SIG-M5 treated with dmso at 0.1 percent for 504 hours (cell line): ENCODE results near the gene RPS27A.
A peak's percentile ranks its signal among the peaks of the same experiment; 100 is the strongest.
"Not testable (repeated sequence)": the region's sequence is repeated elsewhere in the genome, so short reads cannot be mapped to it uniquely, and the experiment has no call there.

ENCODE experiments used
- DNase-seq: peaks from one replicate; lab custom pipeline; 2025; ENCODE audit not compliant: unreplicated experiment; lab: John Stamatoyannopoulos, UW

The RPS27A gene

GRCh38 chr2:55236992-55237543 lies 4.6 kb downstream of the RPS27A start:
- DNase-seq = no peak

- DNase-seq = no peak
Observed at GRCh38 chr2:55239656-55240222, 7.3 kb downstream of the RPS27A start.

DNA sequence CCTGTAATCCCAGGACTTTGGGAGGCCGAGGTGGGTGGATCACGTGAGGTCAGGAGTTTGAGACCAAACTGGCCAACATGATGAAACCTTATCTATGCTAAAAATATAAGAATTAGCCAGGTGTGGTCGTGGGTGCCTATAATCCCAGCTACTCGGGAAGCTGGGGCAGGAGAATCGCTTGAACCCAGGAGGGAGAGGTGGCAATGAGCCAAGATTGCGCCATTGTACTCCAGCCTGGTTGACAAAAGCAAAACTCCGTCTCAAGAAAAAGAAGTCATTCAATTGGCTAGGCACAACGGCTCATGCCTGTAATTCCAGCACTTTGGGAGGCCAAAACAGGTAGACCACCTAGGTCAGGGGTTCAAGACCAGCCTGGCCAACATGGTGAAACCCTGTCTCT lies 9.1 kb downstream of the RPS27A start:
- DNase-seq = not testable (repeated sequence)

DNA sequence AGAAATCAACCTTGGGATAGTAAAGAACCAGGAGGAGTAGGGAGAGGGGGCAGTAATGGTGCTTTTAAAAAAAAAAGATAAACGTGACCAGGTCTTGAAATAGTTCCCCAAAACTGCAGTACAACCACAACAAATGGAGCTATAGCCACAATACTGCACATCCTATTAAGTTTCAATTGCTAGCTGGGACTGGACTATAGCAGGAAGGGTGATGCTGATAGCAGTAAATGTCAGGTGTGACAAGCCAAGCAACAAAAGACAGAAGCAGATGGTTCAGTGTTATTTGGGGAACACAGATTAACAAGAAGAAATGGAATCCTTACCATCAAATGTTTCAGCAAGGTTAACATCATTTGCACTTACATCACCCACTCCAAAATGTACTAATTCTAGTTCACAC lies 10.1 kb downstream of the RPS27A start:
- DNase-seq = no peak

GRCh38 chr2:55245411-55245810 lies 12.9 kb downstream of the RPS27A start:
- no peak for DNase-seq

DNA sequence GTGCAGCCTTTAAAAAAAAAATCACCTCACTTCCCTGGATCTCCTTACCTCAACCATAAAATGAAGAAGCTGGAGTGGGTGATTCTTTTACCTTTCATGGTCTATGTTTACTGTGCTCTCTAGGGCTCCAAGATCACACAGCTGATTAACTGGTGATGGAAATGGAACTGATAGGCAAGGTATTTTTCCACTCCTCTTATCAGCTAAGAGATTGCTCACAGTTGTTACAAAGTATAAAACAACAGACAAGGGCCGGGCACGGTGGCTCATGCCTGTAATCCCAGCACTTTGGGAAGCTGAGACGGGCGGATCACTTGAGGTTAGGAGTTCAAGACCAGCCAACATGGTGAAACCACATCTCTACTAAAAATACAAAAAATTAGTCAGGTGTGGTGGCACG lies 14.5 kb downstream of the RPS27A start:
- no peak for DNase-seq

GRCh38 chr2:55252832-55253231 lies 20.3 kb downstream of the RPS27A start:
- DNase-seq = no peak

GRCh38 chr2:55259586-55259985 lies 27.1 kb downstream of the RPS27A start:
- DNase-seq = not testable (repeated sequence)

DNA sequence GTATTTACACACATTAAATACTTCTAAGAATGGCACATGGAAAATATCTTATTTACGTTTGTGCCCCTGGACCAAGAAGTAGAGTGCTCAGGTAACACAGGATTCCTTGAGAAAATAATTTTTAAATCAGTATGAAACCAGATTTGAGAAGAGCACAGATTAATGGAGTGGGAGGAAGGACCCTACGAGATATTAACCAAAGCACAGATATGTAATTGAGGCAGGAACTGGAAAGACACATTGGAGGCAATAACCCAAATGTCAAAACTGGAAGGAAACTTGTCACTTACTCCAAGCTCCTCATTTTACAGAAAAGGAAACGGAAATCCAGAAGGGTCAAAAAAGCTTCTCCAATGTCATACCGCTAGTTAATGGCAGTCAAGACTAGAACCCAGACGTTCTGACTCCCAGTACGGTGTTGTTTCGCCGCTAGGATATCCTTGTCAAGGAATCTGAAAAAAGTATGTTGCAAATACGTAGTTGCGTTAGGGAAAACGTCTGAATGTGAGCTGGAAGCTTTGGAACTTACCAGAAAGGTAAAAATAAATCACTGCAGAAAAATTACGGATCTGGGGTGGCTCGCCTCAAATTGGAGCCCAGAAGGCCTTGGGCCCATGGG lies 35.9 kb downstream of the RPS27A start:
- no peak for DNase-seq

DNA sequence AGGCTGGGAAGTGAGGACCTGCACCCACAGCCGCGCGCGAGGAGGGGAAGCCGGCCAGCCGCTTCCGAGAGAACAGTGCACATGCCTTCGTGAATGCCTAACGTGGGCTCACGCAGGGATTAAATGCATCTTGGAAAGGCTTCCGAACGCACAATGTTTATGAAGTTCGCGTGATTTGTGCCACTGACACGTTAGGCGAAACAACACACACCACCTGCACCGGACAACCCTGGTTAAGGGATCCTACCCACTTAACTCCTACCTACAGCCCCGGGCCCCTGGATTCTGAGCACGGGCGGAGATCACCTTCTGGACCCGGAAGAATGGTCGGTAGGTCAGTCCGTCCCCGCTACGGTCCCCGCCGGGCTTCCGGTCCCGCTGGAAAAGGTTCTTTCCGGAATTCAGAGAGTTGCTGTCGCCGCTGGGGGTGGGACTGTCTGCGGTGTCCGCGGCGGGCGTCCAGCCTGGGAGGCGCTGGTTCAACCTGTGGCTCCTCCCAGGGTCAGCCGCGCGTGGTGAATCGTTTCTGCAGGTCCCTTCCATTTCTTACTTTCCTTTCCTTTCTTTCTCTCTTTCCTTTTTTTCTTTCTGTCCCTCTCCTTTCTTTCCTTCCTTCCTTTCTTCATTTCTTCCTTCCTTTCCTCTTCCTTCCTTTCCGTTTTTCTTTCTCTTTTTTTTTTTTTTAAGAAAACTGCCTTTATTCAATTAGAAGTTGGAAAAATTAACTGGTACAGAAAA lies 36.6 kb downstream of the RPS27A start, which contains the start of gene MTIF2:
TSS of gene MTIF2 (minus strand) at position 325 of the 738 bp plus-strand sequence. CDS start 5,373 bp downstream, outside the sequence.
- DNase-seq = peak; percentile 95

DNA sequence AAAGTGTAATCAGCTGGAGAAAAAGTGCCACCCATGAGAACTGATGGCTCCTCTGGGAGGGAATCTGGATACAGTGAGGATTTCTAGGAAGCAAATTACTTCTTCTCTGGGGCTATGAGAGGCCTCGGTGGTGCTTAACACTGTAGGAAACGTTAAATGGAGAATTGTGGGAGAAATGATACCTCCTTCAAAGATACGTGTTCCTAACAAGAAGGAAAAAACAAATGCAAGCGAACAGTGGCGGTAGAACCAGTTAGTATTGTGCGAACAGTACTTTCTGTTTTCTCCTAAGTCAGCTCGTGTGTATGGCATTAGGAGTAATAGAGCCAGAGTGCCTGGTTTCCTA lies 37.1 kb downstream of the RPS27A start:
- no peak for DNase-seq

DNA sequence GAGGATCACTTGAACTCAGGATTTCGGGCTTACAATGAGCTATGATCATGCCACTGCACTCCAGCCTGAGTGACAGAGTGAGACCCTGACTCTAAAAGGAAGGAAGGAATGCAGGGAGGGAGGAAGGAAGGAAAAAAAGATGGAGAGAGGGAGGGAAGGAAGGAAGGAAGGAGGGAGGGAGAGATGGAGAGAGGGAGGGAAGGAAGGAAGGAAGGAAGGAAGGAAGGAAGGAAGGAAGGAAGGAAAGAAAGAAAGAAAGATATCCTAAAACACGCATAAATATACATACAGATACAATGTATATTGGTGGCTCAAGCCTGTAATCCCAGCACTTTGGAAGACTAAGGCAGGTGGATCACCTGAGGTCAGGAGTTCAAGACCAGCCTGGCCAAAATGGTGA lies 41.9 kb downstream of the RPS27A start:
- not testable (repeated sequence) for DNase-seq

DNA sequence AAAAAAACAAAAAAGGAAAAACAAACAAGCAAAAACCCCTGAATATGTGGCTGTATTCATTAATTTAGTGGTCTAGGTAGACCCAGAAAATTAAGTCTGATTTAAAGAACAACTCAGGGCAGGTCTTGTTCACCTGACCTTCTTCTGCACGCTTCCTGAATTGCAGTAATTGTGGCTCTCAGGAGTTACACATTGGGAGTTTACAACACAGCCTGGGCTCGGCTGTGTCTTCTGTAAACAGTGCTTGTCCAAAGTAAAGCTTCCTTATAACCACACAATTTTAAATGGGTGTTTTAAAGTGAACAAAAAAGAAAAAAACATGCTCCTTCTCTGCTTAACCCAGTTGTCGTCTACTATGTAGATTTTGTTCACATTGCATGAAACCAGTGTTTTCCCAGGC lies 44.8 kb downstream of the RPS27A start:
- DNase-seq = no peak

GRCh38 chr2:55279214-55279835 lies 46.8 kb downstream of the RPS27A start:
- DNase-seq = not testable (repeated sequence)

GRCh38 chr2:55279859-55280424 lies 47.5 kb downstream of the RPS27A start:
- not testable (repeated sequence) for DNase-seq

DNA sequence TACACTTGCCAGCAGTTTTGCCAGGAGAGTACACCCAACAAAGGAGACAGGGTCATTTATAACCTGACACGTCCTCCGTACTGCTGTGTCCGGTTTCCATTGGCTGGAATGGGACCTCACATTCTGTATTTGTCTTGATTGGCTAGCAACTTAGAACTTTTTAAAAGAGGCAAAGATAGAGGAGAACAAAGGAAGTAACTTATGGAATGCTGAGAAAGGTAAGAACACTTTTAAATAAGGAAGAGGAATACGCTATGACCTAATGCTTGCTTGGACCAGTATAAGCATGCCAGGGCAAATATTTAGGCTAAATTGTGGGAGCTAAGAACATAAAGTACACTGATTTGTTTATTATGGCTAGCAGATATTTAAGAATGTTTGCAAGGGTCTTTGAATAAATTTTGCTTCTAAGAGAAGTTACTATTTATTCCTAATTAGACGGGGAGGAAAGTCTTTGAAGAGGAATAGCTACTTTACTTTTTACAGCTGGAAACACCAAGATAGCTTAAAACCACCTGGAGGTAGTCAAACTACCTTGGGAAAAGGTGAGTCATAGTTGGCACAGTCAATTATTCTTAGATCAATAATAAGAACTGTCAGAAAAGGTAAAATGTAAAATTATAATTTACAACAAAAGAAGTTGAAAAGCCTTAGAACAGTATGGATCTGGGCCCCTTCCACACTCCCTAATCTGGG lies 48.5 kb downstream of the RPS27A start:
- not testable (repeated sequence) for DNase-seq

- DNase-seq = peak; percentile 91
Observed at GRCh38 chr2:55282110-55282917, 49.8 kb downstream of the RPS27A start.

DNA sequence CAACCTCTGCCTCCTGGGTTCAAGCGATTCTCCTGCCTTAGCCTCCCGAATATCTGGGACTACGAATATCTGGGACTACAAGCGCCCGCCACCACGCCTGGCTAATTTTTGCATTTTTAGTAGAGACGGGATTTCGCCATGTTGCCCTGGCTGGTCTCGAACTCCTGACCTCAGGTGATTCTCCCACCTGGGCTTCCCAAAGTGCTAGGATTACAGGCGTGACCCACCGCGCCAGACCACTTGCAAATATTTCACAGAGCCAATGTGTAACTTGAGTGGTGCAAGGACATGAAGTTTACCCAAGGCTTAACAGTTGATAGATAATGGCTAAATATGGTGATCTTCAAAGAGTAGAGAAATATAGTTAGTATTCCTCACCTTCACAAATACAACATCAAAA lies 50.6 kb downstream of the RPS27A start:
- no peak for DNase-seq
